Liver (tissue), 9 donors: Measurements from ENCODE around the gene TMEM272. TPM values are rescaled to one million over a fixed set of nuclear protein-coding genes. Genes with fewer than 3 reads are reported as not detected.

Experiments
- DNase-seq: peaks from one replicate; pipeline ENCODE4 v3.0.0-alpha.2; 2017; ENCODE audit warnings: low spot score
- H3K27ac ChIP-seq, 2 donors: one replicate each; pipeline ENCODE4 v1.7.0; 2013; ENCODE audit warnings: inconsistent platforms in 2 of 2, low read length in 2 of 2, control low read depth in 1 of 2, low read depth in 1 of 2, mild to moderate bottlenecking in 1 of 2
- H3K27me3 ChIP-seq, 4 donors: one replicate each; pipeline versions ENCODE4 v1.6.1 to v1.7.0; 2013; ENCODE audit warnings: low read length in 3 of 4, inconsistent platforms in 1 of 4, mild to moderate bottlenecking in 1 of 4, moderate library complexity in 1 of 4; ENCODE audit not compliant: control insufficient read depth in 4 of 4, insufficient read depth in 4 of 4
- H3K36me3 ChIP-seq, 4 donors: one replicate each; pipeline versions ENCODE4 v1.6.1 to v1.7.0; 2013; ENCODE audit warnings: low read length in 3 of 4, mild to moderate bottlenecking in 3 of 4, low read depth in 1 of 4, moderate library complexity in 1 of 4; ENCODE audit not compliant: control insufficient read depth in 4 of 4, insufficient read depth in 3 of 4
- H3K4me1 ChIP-seq, 4 donors: one replicate each; pipeline versions ENCODE4 v1.6.1 to v1.7.0; 2013; ENCODE audit warnings: low read length in 3 of 4, mild to moderate bottlenecking in 3 of 4, moderate library complexity in 1 of 4; ENCODE audit not compliant: control insufficient read depth in 4 of 4, insufficient read depth in 4 of 4
- H3K4me3 ChIP-seq, 3 donors: one replicate each; pipeline versions ENCODE4 v1.6.1 to v1.7.0; 2013; ENCODE audit warnings: low read length in 3 of 3, control low read depth in 1 of 3, low read depth in 1 of 3, mild to moderate bottlenecking in 1 of 3
- H3K9ac ChIP-seq, 2 donors: one replicate each; pipeline ENCODE4 v1.7.0; 2013; ENCODE audit warnings: low read length in 2 of 2, mild to moderate bottlenecking in 2 of 2, moderate library complexity in 2 of 2, control low read depth in 1 of 2, low read depth in 1 of 2
- H3K9me3 ChIP-seq, 4 donors: one replicate each; pipeline versions ENCODE4 v1.6.1 to v1.7.0; 2013; ENCODE audit warnings: low read length in 3 of 4; ENCODE audit not compliant: control insufficient read depth in 4 of 4
- EGR1 ChIP-seq, 2 donors: IDR thresholded peaks; 2 replicates each; pipeline ENCODE4 v1.6.1; 2016 to 2018; ENCODE audit warnings: antibody characterized with exemption in 2 of 2, low read depth in 2 of 2
- FOXA1 ChIP-seq: IDR thresholded peaks from 2 replicates; pipeline ENCODE4 v1.6.1; 2016; ENCODE audit warnings: antibody characterized with exemption
- FOXA2 ChIP-seq: IDR thresholded peaks from 2 replicates; pipeline ENCODE4 v1.6.1; 2016; ENCODE audit warnings: antibody characterized with exemption
- GABPA ChIP-seq, 2 donors: IDR thresholded peaks in 1 of 2; conservative IDR thresholded peaks in 1 of 2; 2 replicates each; pipeline ENCODE4 v1.6.1; 2016; ENCODE audit warnings: antibody characterized with exemption in 2 of 2, mild to moderate bottlenecking in 1 of 2, moderate library complexity in 1 of 2
- HNF4A ChIP-seq, 2 donors: conservative IDR thresholded peaks; 2 replicates each; pipeline ENCODE4 v1.6.1; 2016; ENCODE audit warnings: antibody characterized with exemption in 2 of 2, mild to moderate bottlenecking in 2 of 2
- HNF4G ChIP-seq: IDR thresholded peaks from 2 replicates; pipeline ENCODE4 v1.6.1; 2016; ENCODE audit warnings: antibody characterized with exemption
- JUND ChIP-seq, 2 donors: IDR thresholded peaks; 2 replicates each; pipeline ENCODE4 v1.6.1; 2016; ENCODE audit warnings: antibody characterized with exemption in 2 of 2
- MAX ChIP-seq: IDR thresholded peaks from 2 replicates; pipeline ENCODE4 v1.6.1; 2016; ENCODE audit warnings: antibody characterized with exemption
- NR2F2 ChIP-seq: IDR thresholded peaks from 2 replicates; pipeline ENCODE4 v1.6.1; 2016; ENCODE audit warnings: antibody characterized with exemption
- RAD21 ChIP-seq, 2 donors: IDR thresholded peaks; 2 replicates each; pipeline ENCODE4 v1.6.1; 2016; ENCODE audit warnings: antibody characterized with exemption in 2 of 2, mild to moderate bottlenecking in 2 of 2
- RXRA ChIP-seq, 2 donors: IDR thresholded peaks; 2 replicates each; pipeline ENCODE4 v1.6.1; 2017 to 2018; ENCODE audit warnings: antibody characterized with exemption in 2 of 2, mild to moderate bottlenecking in 1 of 2
- SP1 ChIP-seq: IDR thresholded peaks from 2 replicates; pipeline ENCODE4 v1.6.1; 2018; ENCODE audit warnings: antibody characterized with exemption, mild to moderate bottlenecking
- TAF1 ChIP-seq: conservative IDR thresholded peaks from 2 replicates; pipeline ENCODE4 v1.6.1; 2016; ENCODE audit warnings: antibody characterized with exemption, mild to moderate bottlenecking
- YY1 ChIP-seq: IDR thresholded peaks from 2 replicates; pipeline ENCODE4 v1.6.1; 2016; ENCODE audit warnings: antibody characterized with exemption, mild to moderate bottlenecking
- WGBS: extraction: QIAGEN DNeasy Blood & Tissue Kit; methylation state at CpG from one replicate; pipeline ENCODE4 v1.1.7; 2013; 5-methylcytosine and 5-hydroxymethylcytosine counted together
- polyA plus RNA-seq, 2 donors: library from polyadenylated mRNA; stranded (reverse) in 1 of 2; unstranded in 1 of 2; fragments of 200-250 nt in 1 of 2; fragments of >200 nt in 1 of 2; fragmentation: Nextera tagmentation in 1 of 2; extraction: Ambion mirVana in 1 of 2; gene quantifications; one replicate each; pipeline versions ENCODE4 v1.2.1 to v1.2.3, GENCODE V29; 2013 to 2015
- total RNA-seq, 2 donors: library from RNA; depleted of rRNA; stranded (reverse); fragments of >200 nt; gene quantifications; one replicate each; pipeline ENCODE4 v1.2.3, GENCODE V29; 2014
- TF ChIP-seq, protein P1 (sequence below): fragments of 150-350 bp; IDR thresholded peaks from 2 replicates; pipeline ENCODE4 v1.5.1; 2017; ENCODE audit warnings: improper control_type of control experiment, low read depth, low read length; ENCODE audit not compliant: missing input control
- TF ChIP-seq, protein P2 (sequence below): IDR thresholded peaks from 2 replicates; pipeline ENCODE4 v1.6.1; 2016; ENCODE audit warnings: antibody characterized with exemption
- TF ChIP-seq, protein P3 (sequence below): IDR thresholded peaks from 2 replicates; pipeline ENCODE4 v1.6.1; 2016; ENCODE audit warnings: antibody characterized with exemption, mild to moderate bottlenecking
- TF ChIP-seq, protein P4 (sequence below): IDR thresholded peaks from 2 replicates; pipeline ENCODE4 v1.6.1; 2016; ENCODE audit warnings: antibody characterized with exemption
- donor health status: healthy.
- donor health status: healthy.
- donor health status: healthy.
- donor health status: healthy.
- donor health status: healthy.

TMEM272 gene
- total and polyA plus RNA-seq, 4 donors, result 0.02 to 0.42 (median 0.10) TPM

DNA sequence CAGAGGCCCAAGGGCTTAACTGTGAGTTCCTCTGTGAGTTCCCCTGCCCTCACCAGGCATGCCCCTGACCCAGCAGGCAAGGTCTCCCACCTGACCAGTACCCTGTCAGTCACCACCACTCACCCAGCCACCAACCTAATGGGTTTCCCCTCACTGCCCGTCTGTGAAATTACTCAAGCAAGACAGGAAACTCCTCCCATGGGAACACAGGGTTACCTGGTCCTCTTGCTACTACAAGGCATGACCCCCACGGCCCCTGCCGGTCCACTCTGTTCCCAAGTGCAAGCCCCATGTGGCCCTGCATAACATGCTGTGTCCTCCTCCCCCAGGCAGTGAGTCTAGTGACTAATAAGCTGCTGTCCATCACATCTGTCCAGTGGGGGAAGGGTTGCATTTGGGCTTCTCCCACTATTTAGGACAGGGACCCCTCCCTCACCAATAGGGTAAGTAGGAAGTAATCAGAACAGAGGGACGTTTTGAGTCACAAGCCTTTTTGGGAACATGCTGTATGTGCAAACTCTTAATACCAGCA, 33.0 kb downstream of the TMEM272 start (continued):
- TF ChIP-seq EGR1 (IDR thresholded peaks at IDR 0.05; ENCODE audit: low read depth in 2 of 2) (no peak), NR2F2 (no peak), TAF1 (no peak), RAD21 (IDR thresholded peaks at IDR 0.05) (no peak), HNF4G (no peak)
- TF ChIP-seq, protein P1, sequence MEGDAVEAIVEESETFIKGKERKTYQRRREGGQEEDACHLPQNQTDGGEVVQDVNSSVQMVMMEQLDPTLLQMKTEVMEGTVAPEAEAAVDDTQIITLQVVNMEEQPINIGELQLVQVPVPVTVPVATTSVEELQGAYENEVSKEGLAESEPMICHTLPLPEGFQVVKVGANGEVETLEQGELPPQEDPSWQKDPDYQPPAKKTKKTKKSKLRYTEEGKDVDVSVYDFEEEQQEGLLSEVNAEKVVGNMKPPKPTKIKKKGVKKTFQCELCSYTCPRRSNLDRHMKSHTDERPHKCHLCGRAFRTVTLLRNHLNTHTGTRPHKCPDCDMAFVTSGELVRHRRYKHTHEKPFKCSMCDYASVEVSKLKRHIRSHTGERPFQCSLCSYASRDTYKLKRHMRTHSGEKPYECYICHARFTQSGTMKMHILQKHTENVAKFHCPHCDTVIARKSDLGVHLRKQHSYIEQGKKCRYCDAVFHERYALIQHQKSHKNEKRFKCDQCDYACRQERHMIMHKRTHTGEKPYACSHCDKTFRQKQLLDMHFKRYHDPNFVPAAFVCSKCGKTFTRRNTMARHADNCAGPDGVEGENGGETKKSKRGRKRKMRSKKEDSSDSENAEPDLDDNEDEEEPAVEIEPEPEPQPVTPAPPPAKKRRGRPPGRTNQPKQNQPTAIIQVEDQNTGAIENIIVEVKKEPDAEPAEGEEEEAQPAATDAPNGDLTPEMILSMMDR, result no peak

- Histone ChIP-seq H3K4me3 (no peak overlapping the region), H3K9me3 (no peaks in the 10 kb centered on the region), H3K36me3 (no peaks in the 10 kb centered on the region), H3K9ac (no peak overlapping the region), H3K27ac (no peak overlapping the region), H3K4me1 (peaks cover 0 to 13% (median 4%) of the 10 kb centered on the region in 4 donors), H3K27me3 (no peaks in the 10 kb centered on the region)
- DNase-seq, result no peak
- 88% methylated on average over 12 of the region's 12 CpGs for WGBS
- TF ChIP-seq RAD21 (IDR thresholded peaks at IDR 0.05) (no peak), GABPA (IDR thresholded peaks at IDR 0.05 in 1 of 2, conservative IDR thresholded peaks at IDR 0.05 in 1 of 2) (no peak), RXRA (IDR thresholded peaks at IDR 0.05) (no peak), YY1 (no peak), HNF4G (no peak), TAF1 (no peak), MAX (no peak), FOXA2 (no peak), NR2F2 (no peak), JUND (IDR thresholded peaks at IDR 0.05) (no peak), FOXA1 (no peak), HNF4A (conservative IDR thresholded peaks at IDR 0.05) (no peak), EGR1 (IDR thresholded peaks at IDR 0.05; ENCODE audit: low read depth in 2 of 2) (no peak), SP1 (no peak)
- TF ChIP-seq, protein P2, sequence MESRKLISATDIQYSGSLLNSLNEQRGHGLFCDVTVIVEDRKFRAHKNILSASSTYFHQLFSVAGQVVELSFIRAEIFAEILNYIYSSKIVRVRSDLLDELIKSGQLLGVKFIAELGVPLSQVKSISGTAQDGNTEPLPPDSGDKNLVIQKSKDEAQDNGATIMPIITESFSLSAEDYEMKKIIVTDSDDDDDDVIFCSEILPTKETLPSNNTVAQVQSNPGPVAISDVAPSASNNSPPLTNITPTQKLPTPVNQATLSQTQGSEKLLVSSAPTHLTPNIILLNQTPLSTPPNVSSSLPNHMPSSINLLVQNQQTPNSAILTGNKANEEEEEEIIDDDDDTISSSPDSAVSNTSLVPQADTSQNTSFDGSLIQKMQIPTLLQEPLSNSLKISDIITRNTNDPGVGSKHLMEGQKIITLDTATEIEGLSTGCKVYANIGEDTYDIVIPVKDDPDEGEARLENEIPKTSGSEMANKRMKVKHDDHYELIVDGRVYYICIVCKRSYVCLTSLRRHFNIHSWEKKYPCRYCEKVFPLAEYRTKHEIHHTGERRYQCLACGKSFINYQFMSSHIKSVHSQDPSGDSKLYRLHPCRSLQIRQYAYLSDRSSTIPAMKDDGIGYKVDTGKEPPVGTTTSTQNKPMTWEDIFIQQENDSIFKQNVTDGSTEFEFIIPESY, result no peak
- TF ChIP-seq, protein P3, sequence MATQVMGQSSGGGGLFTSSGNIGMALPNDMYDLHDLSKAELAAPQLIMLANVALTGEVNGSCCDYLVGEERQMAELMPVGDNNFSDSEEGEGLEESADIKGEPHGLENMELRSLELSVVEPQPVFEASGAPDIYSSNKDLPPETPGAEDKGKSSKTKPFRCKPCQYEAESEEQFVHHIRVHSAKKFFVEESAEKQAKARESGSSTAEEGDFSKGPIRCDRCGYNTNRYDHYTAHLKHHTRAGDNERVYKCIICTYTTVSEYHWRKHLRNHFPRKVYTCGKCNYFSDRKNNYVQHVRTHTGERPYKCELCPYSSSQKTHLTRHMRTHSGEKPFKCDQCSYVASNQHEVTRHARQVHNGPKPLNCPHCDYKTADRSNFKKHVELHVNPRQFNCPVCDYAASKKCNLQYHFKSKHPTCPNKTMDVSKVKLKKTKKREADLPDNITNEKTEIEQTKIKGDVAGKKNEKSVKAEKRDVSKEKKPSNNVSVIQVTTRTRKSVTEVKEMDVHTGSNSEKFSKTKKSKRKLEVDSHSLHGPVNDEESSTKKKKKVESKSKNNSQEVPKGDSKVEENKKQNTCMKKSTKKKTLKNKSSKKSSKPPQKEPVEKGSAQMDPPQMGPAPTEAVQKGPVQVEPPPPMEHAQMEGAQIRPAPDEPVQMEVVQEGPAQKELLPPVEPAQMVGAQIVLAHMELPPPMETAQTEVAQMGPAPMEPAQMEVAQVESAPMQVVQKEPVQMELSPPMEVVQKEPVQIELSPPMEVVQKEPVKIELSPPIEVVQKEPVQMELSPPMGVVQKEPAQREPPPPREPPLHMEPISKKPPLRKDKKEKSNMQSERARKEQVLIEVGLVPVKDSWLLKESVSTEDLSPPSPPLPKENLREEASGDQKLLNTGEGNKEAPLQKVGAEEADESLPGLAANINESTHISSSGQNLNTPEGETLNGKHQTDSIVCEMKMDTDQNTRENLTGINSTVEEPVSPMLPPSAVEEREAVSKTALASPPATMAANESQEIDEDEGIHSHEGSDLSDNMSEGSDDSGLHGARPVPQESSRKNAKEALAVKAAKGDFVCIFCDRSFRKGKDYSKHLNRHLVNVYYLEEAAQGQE, result no peak
- TF ChIP-seq, protein P4, sequence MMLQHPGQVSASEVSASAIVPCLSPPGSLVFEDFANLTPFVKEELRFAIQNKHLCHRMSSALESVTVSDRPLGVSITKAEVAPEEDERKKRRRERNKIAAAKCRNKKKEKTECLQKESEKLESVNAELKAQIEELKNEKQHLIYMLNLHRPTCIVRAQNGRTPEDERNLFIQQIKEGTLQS, result no peak
- TF ChIP-seq, protein P1, result no peak
Observed at GRCh38 chr13:51811046-51811445, 33.9 kb downstream of the TMEM272 start.
